Left forelimb (tissue), 1 donor: ENCODE measurements around the gene MTCL3.

Experiments used
- DNase-seq: peaks from one replicate; pipeline ENCODE4 v3.0.0-alpha.2; 2018; ENCODE audit warnings: low spot score

Gene MTCL3

DNA sequence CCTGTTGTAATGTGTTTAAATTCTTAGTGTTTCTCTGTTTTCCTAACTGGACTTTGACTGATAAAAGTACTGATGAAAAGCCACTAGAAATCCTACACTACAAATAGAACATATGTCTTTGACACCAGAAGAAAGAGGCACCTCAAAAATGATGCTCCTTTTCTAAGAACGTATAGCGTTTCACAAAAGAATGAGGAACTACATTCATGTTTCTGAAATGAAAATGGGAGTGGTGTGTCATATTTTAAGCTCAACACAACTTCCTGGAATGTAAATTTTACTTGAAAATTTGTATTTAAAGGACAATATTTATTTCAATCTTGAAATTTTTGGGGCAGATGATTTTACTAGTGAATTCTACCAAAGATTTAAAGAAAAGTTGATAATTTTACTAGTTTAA lies 95.2 kb downstream of the MTCL3 start:
- DNase-seq: no peak
